Measurements from ENCODE around the gene CLEC4A.

DNA sequence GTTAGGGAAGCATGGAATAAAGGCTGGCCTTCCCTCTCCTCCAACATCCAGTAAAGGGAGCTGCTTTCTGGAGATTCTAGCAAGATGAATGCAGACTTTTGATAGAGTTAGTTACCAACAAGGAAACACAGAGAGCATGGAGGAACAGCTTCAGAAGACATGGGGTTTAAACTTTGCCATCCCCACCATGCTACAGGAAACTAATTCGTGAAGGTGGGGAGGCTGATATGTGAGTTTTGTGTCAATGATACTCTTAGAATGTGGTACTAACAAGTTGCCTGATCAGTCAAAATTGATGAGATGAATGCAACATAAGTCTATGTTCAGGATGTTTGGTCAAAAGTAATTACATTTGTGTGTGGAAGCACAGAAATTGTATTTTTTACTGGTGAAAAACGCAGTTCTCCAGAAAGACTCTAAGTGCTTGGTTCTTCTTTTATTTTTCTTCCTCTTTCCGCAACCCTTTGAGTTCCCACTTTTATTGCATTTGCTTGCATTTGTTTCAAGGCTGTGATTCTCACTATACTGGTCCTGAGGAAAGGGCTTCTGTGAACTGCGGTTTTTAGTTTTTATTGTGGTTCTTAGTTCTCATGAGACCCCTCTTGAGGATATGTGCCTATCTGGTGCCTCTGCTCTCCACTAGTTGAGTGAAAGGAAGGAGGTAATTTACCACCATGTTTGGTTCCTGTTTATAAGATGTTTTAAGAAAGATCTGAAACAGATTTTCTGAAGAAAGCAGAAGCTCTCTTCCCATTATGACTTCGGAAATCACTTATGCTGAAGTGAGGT, at the start of gene CLEC4A:
- TF ChIP-seq POLR2A (IDR thresholded peaks at IDR 0.05), result no peak
- TF ChIP-seq, protein P1, sequence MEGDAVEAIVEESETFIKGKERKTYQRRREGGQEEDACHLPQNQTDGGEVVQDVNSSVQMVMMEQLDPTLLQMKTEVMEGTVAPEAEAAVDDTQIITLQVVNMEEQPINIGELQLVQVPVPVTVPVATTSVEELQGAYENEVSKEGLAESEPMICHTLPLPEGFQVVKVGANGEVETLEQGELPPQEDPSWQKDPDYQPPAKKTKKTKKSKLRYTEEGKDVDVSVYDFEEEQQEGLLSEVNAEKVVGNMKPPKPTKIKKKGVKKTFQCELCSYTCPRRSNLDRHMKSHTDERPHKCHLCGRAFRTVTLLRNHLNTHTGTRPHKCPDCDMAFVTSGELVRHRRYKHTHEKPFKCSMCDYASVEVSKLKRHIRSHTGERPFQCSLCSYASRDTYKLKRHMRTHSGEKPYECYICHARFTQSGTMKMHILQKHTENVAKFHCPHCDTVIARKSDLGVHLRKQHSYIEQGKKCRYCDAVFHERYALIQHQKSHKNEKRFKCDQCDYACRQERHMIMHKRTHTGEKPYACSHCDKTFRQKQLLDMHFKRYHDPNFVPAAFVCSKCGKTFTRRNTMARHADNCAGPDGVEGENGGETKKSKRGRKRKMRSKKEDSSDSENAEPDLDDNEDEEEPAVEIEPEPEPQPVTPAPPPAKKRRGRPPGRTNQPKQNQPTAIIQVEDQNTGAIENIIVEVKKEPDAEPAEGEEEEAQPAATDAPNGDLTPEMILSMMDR (IDR thresholded peaks at IDR 0.05), result no peak

Data from Peyer's patch (tissue), 4 donors.